HG03060 (cell line): ENCODE measurements around the gene IFNAR1.

Source experiments
- ATAC-seq: cut with Tn5 transposase; IDR thresholded peaks from one replicate; pipeline ENCODE4 v1.9.1; 2021; ENCODE audit warnings: low read depth, moderate number of reproducible peaks; ENCODE audit not compliant: unreplicated experiment

The IFNAR1 gene

GRCh38 chr21:33396436-33396835 lies 71.7 kb downstream of the IFNAR1 start:
- no peak for ATAC-seq

DNA sequence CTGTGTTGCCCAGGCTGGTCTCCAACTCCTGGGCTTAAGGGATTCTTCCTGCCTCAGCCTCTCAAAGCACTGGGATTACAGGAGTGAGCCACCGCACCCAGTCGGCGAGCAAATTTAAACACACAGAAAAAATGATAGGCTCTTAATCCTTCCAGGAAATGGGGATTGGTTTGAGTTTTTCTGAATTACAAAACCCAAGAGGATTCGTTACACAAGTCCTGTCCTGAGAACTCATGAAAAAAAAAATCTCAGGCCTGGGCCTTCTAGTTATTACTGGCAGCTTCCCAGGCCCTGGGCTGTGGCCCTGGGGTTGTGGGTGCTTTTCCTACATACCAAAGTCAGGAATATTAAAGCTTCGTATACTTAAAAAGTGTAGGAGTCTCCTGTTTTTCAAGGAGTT lies 72.2 kb downstream of the IFNAR1 start:
- ATAC-seq: no peak

- no peak for ATAC-seq
These were observed 72.9 kb downstream of the IFNAR1 start for GRCh38 chr21:33397717-33398116.

GRCh38 chr21:33398361-33398760 lies 73.6 kb downstream of the IFNAR1 start:
- ATAC-seq: no peak

GRCh38 chr21:33401630-33401992 lies 76.8 kb downstream of the IFNAR1 start:
- ATAC-seq: no peak

- no peak for ATAC-seq
These were observed 77.5 kb downstream of the IFNAR1 start for GRCh38 chr21:33402001-33402979.

GRCh38 chr21:33403128-33403785 lies 78.5 kb downstream of the IFNAR1 start, which contains the start of gene IFNGR2:
TSS of gene IFNGR2 (plus strand) at chr21:33403413. CDS start at chr21:33403544, 131 bp downstream.
- no peak for ATAC-seq

DNA sequence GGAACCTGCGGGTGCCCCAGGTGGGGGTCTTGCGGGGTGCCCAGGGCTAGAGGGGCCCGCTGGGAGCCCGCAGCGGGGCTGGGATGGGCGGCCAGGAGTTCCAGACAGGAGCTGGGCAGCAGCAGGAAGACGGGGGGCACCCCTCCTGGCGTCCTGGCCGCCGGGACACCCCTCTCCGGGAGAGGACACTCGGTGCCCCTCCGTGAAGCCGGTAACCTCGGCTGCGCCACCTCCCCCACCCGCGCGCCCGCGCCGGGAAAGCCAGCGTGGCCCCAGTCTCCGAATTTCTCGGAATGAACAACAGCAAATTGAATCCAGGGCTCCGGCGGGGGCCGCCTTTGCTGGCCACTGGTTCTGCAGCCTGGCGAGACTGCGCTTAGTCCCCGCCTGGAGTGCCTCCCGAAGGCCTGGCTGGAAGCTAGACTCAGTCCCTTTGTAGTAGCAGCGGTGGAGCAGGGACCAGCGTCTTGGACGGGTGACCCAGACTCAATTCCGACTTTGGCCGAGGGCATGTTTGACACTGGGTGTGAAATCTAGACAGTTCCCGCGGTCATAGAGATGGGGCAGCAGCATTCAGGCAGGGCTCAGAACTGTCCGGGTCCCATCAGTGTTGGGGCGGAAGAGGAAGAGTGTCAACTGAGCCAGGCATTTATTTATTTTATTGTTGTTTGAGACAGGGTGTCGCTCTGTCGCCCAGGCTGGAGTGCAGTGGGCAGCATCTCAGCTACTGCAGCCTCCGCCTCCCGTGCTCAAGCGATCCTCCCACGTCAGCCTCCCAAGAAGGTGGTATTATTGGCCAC lies 79.2 kb downstream of the IFNAR1 start:
- no peak for ATAC-seq

GRCh38 chr21:33406493-33406892 lies 81.7 kb downstream of the IFNAR1 start:
- ATAC-seq: no peak
